RWPE1 (cell line): Measurements from ENCODE around the gene TIMP4.

Experiments used
- CTCF ChIA-PET: fragments of 350-600 bp; sonication (Branson Sonifier 250); formaldehyde crosslinking; extraction: SDS; loops from one replicate; lab custom pipeline; 2021; lab: Yijun Ruan, JAX
- POLR2A ChIA-PET: fragments of 400-600 bp; formaldehyde crosslinking; extraction: SDS; loops from one replicate; lab custom pipeline; 2020; ENCODE audit warnings: antibody characterized with exemption; ENCODE audit not compliant: low non-redundant PET; lab: Yijun Ruan, JAX
- DNase-seq: peaks from one replicate; pipeline ENCODE4 v3.0.0; 2012; ENCODE audit warnings: low spot score
- H3K27ac ChIP-seq: fragments of 450-650 bp; 2 replicates; pipeline ENCODE4 v1.5.1; 2017
- CTCF ChIP-seq: fragments of 450-650 bp; conservative IDR thresholded peaks from 2 replicates; pipeline ENCODE4 v1.5.1; 2017; ENCODE audit warnings: low read depth, mild to moderate bottlenecking

TIMP4 gene

DNA sequence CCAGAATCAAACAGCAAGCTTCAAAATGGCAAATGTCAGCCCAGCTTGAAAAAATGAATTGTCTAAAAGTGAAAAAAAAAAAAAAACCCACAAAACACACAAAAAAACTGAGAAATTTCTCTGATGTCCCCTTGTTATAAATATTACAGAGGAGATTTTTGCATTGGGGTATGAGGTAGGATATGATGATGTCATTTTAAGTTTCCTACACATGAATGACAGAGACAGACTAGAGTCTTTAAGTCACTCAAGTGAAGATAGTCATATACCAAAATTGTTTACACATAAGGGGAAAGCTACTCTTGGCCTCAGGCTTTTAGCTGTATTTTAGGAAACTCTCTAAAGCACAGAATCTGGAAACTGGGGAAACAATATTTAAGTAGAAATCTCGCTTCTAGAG, 32.9 kb downstream of the TIMP4 start:
- ChIA-PET CTCF (no interaction called here), POLR2A (no interaction called here)
- H3K27ac ChIP-seq = no peak overlapping the region
- no peak for TF ChIP-seq CTCF
- DNase-seq = no peak

GRCh38 chr3:12121466-12121865, 37.2 kb downstream of the TIMP4 start:
- ChIA-PET CTCF (no interaction called here), POLR2A (no interaction called here)
- no peak overlapping the region for H3K27ac ChIP-seq
- no peak for DNase-seq
- no peak for TF ChIP-seq CTCF

GRCh38 chr3:12120374-12121140, 38.2 kb downstream of the TIMP4 start:
- ChIA-PET CTCF (interaction anchor here (0.7 kb wide), 1 partner anchor 15 kb away, joined by 3 read pairs; no protein-coding TSS in a partner anchor), POLR2A (no interaction called here)
- DNase-seq = no peak
- H3K27ac ChIP-seq = no peak overlapping the region
- no peak for TF ChIP-seq CTCF

DNA sequence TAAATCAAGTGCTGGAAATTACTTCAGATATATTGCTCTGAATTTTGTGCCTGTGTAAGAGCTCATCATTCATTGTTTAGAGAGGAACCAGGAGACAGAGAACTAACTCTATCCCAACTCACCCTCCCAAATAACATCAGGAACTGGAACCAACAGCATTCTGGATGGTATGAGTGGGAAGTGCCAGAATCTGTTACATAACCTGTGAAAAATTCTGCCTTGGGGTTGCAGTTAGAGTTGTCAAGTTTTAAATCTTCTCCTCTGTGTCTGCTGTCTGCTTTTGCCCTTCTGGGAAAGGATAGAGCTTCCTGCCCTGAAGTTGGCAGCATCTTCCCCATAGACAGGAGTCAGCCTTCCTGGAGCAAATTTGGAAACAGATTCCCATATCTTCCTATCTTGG, 41.2 kb downstream of the TIMP4 start:
- ChIA-PET CTCF (interaction anchor here (0.6 kb wide), 1 partner anchor 321 kb away, joined by 3 read pairs; no protein-coding TSS in a partner anchor), POLR2A (no interaction called here)
- no peak overlapping the region for H3K27ac ChIP-seq
- no peak for TF ChIP-seq CTCF
- DNase-seq = no peak

DNA sequence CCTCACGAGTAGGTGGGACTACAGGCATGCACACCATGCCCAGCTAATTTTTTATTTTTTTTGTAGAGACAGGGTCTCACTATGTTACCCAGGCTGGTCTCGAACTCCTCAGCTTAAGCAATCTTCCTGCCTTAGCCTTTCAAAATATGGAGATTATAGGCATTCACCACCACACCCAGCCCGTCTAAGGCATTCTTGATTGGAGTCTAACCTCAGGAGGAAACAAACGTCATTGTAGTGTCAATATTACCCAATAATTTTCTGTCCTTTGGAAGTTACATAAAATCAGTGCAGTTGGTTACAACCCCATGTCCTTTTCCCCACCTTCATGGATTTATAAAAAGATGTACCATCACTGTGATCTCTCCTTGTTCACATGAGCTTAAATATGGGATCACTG, 41.8 kb downstream of the TIMP4 start:
- CTCF ChIA-PET = interaction anchor here (0.6 kb wide), 1 partner anchor 322 kb away, joined by 3 read pairs; no protein-coding TSS in a partner anchor
- no peak for TF ChIP-seq CTCF
- POLR2A ChIA-PET = no interaction called here
- DNase-seq = no peak
- H3K27ac ChIP-seq = no peak overlapping the region

DNA sequence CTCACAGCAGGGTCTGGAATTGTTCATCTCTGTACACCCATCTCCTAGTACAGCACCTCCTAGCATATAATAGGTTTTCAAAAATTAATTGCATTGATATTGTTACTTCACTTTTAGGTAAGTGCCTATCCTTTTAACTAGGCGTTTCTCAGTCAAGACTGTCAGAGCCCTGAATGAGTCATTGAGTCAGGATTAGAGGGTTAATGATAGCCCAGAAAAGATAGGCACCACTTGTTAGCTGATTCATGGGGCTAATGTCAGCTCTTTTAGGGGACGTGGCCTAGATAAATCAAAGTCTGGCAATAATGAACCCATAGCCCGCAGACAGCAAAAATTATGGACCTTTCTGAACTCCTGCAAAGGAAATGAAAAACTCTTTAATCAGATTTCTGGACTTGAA, 42.9 kb downstream of the TIMP4 start:
- ChIA-PET CTCF (interaction anchor here (0.6 kb wide), 1 partner anchor 78 kb away, joined by 3 read pairs; no protein-coding TSS in a partner anchor), POLR2A (no interaction called here)
- DNase-seq = no peak
- no peak overlapping the region for H3K27ac ChIP-seq
- no peak for TF ChIP-seq CTCF
